ENCODE results near the gene SPRN.

- TF ChIP-seq, protein P1, sequence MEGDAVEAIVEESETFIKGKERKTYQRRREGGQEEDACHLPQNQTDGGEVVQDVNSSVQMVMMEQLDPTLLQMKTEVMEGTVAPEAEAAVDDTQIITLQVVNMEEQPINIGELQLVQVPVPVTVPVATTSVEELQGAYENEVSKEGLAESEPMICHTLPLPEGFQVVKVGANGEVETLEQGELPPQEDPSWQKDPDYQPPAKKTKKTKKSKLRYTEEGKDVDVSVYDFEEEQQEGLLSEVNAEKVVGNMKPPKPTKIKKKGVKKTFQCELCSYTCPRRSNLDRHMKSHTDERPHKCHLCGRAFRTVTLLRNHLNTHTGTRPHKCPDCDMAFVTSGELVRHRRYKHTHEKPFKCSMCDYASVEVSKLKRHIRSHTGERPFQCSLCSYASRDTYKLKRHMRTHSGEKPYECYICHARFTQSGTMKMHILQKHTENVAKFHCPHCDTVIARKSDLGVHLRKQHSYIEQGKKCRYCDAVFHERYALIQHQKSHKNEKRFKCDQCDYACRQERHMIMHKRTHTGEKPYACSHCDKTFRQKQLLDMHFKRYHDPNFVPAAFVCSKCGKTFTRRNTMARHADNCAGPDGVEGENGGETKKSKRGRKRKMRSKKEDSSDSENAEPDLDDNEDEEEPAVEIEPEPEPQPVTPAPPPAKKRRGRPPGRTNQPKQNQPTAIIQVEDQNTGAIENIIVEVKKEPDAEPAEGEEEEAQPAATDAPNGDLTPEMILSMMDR (IDR thresholded peaks at IDR 0.05; ENCODE audit: insufficient read depth, low read length), result no peak
- no peak for TF ChIP-seq REST (IDR thresholded peaks at IDR 0.05; ENCODE audit: insufficient replicate concordance, low read depth)
Observed at GRCh38 chr10:133399123-133399601, 25.3 kb downstream of the SPRN start.
